Measurements from ENCODE around the gene DHPS. TPM values are rescaled to one million over a fixed set of nuclear protein-coding genes. Genes with fewer than 3 reads are reported as not detected.

The DHPS gene
- total and polyA plus RNA-seq, 2 of the 13 experiments (the other 11 are each of a cell fraction or from before 2014, with no cell fraction given), result 43.3 to 84.3 TPM

DNA sequence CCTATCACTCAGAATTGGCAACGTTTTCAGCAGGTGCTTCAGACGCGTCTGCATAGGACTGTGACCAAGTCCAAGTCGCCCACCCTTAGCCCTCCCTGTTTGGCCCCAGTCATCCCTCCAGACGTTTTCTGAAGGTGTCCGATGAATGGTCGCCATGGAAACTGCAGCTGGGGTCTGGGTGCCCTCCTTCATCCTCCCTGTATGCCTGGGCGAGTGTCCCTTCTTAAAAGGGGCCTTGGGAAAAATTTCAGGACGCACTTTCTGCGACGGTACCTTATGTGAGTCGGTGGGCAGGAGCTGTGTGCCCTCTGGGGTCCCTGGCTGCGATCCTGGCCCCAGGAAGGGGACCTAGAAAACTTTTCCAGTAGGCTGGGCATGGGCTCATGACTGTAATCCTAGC, 40.2 kb downstream of the DHPS start:
- no peaks in the 10 kb centered on the region for H3K36me3 ChIP-seq (replicated peaks in 1 of 2; ENCODE audit: control insufficient read depth in 1 of 2, insufficient read depth in 2 of 2, low read length in 2 of 2)
- in situ Hi-C loops (cut with HindIII; ENCODE audit: extremely low pct_ligation_motif_present, low pct_unique_long_range_greater_than_20kb) (no loop called here), intact Hi-C loops (cut with micrococcal nuclease; ENCODE audit: unreplicated experiment) (no loop called here)
- FAIRE-seq (no peak), ATAC-seq (no peak), DNase-seq (ENCODE audit: low spot score) (no peak)
- WGBS (ENCODE audit: low lambda C conversion rate), result 63% methylated on average over 8 of the region's 13 CpGs
- no peak overlapping the region for H3K9ac ChIP-seq (ENCODE audit: insufficient read depth, low read depth, low read length)
- TF ChIP-seq, protein P1, sequence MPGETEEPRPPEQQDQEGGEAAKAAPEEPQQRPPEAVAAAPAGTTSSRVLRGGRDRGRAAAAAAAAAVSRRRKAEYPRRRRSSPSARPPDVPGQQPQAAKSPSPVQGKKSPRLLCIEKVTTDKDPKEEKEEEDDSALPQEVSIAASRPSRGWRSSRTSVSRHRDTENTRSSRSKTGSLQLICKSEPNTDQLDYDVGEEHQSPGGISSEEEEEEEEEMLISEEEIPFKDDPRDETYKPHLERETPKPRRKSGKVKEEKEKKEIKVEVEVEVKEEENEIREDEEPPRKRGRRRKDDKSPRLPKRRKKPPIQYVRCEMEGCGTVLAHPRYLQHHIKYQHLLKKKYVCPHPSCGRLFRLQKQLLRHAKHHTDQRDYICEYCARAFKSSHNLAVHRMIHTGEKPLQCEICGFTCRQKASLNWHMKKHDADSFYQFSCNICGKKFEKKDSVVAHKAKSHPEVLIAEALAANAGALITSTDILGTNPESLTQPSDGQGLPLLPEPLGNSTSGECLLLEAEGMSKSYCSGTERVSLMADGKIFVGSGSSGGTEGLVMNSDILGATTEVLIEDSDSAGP (CRISPR knock-in tag; IDR thresholded peaks at IDR 0.05; ENCODE audit: borderline replicate concordance), result no peak
- TF ChIP-seq STAG1 (CRISPR knock-in tag; IDR thresholded peaks at IDR 0.05) (no peak), PAX8 (CRISPR knock-in tag; IDR thresholded peaks at IDR 0.05; ENCODE audit: borderline replicate concordance) (no peak)
- H3K9me3 ChIP-seq (ENCODE audit: low read length), result no peaks in the 10 kb centered on the region
- H3K27me3 ChIP-seq (ENCODE audit: control insufficient read depth in 1 of 2, insufficient read depth in 2 of 2, low read length in 2 of 2), result no peaks in the 10 kb centered on the region
- no TSS peak for BruUV-seq (replicated peaks)
- H3K4me2 ChIP-seq (ENCODE audit: low read depth, low read length), result no peak overlapping the region
- no peak overlapping the region for H2AFZ ChIP-seq (ENCODE audit: low read length)
- ChIA-PET POLR2A (no interaction called here), CTCF (ENCODE audit: low intra/inter-chr PET ratio, low total read pairs) (no interaction called here)
- H3K4me1 ChIP-seq (ENCODE audit: insufficient read depth, low read length), result peaks cover 11% of the 10 kb centered on the region; the same call in 1 of the 2 replicates
- H3K27ac ChIP-seq (ENCODE audit: extremely low read length, insufficient read depth, low read length), result no peak overlapping the region
- no peak overlapping the region for H3K4me3 ChIP-seq (replicated peaks in 1 of 3; ENCODE audit: insufficient read depth in 1 of 3, low read depth in 2 of 3, low read length in 3 of 3)
- H4K20me1 ChIP-seq (ENCODE audit: insufficient read depth, low read length), result no peaks in the 10 kb centered on the region
- no peaks in the 10 kb centered on the region for H3K79me2 ChIP-seq (ENCODE audit: insufficient read depth, low read length)

DNA sequence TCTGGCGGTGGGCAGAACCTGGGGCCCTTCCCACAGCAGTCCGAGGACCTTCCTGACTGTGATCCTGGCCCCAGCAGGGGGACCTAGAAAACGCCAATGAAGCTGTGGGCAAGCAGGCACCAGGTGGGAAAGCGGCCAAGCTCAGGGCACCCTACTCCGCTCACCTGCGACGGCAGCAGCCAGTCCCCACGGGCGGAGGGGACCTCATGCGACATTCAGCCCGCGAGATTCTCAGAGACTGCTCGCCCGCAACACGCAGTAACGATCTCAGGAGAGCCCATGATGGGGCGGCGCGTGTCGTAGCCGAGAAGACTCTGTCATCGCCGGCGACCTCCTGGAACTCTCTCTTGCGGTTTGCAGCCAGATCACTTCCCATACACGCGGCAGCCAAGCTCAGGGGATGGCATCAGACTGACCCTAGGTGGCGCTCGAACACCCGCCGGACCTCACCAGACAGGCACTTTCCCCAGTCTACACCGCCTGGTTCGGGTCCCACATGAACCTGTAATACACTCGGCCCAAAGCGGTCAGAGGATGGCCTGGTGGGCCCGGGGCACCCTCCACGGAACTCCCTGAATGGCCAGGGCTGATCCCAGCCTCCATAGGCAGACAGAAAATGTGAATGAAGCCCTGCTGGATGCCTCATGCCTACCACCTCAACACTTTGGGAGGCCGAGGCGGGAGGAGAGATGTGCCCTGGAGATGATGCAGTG, 41.6 kb downstream of the DHPS start:
- peak; percentile 72 for FAIRE-seq
- TSS peak; percentile 55 for BruUV-seq (replicated peaks)
- intact Hi-C loops (cut with micrococcal nuclease; ENCODE audit: unreplicated experiment) (no loop called here), in situ Hi-C loops (cut with HindIII; ENCODE audit: extremely low pct_ligation_motif_present, low pct_unique_long_range_greater_than_20kb) (no loop called here)
- H3K4me3 ChIP-seq (replicated peaks in 1 of 3; ENCODE audit: insufficient read depth in 1 of 3, low read depth in 2 of 3, low read length in 3 of 3), result peak overlapping the region in 2 of 3 experiments; percentile 42 to 46; a peak in 5 of 6 replicates
- peak overlapping the region; percentile 59 for H3K9ac ChIP-seq (ENCODE audit: insufficient read depth, low read depth, low read length)
- H3K79me2 ChIP-seq (ENCODE audit: insufficient read depth, low read length), result no peaks in the 10 kb centered on the region
- no peaks in the 10 kb centered on the region for H3K36me3 ChIP-seq (replicated peaks in 1 of 2; ENCODE audit: control insufficient read depth in 1 of 2, insufficient read depth in 2 of 2, low read length in 2 of 2)
- POLR2A ChIA-PET, result interaction anchor here (1.0 to 1.3 kb wide), 2 partner anchors 29 kb away, joined by 5 to 10 read pairs; partner anchors contain the start of genes ZNF490 and ZNF791
- peak; percentile 67 for DNase-seq (ENCODE audit: low spot score)
- H3K9me3 ChIP-seq (ENCODE audit: low read length), result no peaks in the 10 kb centered on the region
- ATAC-seq, result peak; percentile 93
- H2AFZ ChIP-seq (ENCODE audit: low read length), result peak overlapping the region; percentile 59
- WGBS (ENCODE audit: low lambda C conversion rate), result 43% methylated on average over 29 of the region's 39 CpGs
- H4K20me1 ChIP-seq (ENCODE audit: insufficient read depth, low read length), result no peaks in the 10 kb centered on the region
- no peaks in the 10 kb centered on the region for H3K27me3 ChIP-seq (ENCODE audit: control insufficient read depth in 1 of 2, insufficient read depth in 2 of 2, low read length in 2 of 2)
- peak overlapping the region; percentile 69 for H3K4me2 ChIP-seq (ENCODE audit: low read depth, low read length)
- peak overlapping the region; percentile 9 for H3K27ac ChIP-seq (ENCODE audit: extremely low read length, insufficient read depth, low read length)
- H3K4me1 ChIP-seq (ENCODE audit: insufficient read depth, low read length), result peaks cover 11% of the 10 kb centered on the region; the same call in 1 of the 2 replicates
- CTCF ChIA-PET (ENCODE audit: low intra/inter-chr PET ratio, low total read pairs), result interaction anchor here (1.1 to 1.4 kb wide), 2 partner anchors 32 to 76 kb away, joined by 3 to 5 read pairs; no protein-coding TSS in a partner anchor
- no peak for TF ChIP-seq ZNF746 (CRISPR knock-in tag; IDR thresholded peaks at IDR 0.05)
- no peak for TF ChIP-seq KLF12 (CRISPR knock-in tag; IDR thresholded peaks at IDR 0.05; ENCODE audit: borderline replicate concordance)
- TF ChIP-seq, protein P2, sequence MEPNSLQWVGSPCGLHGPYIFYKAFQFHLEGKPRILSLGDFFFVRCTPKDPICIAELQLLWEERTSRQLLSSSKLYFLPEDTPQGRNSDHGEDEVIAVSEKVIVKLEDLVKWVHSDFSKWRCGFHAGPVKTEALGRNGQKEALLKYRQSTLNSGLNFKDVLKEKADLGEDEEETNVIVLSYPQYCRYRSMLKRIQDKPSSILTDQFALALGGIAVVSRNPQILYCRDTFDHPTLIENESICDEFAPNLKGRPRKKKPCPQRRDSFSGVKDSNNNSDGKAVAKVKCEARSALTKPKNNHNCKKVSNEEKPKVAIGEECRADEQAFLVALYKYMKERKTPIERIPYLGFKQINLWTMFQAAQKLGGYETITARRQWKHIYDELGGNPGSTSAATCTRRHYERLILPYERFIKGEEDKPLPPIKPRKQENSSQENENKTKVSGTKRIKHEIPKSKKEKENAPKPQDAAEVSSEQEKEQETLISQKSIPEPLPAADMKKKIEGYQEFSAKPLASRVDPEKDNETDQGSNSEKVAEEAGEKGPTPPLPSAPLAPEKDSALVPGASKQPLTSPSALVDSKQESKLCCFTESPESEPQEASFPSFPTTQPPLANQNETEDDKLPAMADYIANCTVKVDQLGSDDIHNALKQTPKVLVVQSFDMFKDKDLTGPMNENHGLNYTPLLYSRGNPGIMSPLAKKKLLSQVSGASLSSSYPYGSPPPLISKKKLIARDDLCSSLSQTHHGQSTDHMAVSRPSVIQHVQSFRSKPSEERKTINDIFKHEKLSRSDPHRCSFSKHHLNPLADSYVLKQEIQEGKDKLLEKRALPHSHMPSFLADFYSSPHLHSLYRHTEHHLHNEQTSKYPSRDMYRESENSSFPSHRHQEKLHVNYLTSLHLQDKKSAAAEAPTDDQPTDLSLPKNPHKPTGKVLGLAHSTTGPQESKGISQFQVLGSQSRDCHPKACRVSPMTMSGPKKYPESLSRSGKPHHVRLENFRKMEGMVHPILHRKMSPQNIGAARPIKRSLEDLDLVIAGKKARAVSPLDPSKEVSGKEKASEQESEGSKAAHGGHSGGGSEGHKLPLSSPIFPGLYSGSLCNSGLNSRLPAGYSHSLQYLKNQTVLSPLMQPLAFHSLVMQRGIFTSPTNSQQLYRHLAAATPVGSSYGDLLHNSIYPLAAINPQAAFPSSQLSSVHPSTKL (CRISPR knock-in tag; IDR thresholded peaks at IDR 0.05), result peak; percentile 11; the same call in 1 of the 2 replicates
- peak; percentile 17; the same call in 1 of the 2 replicates for TF ChIP-seq ZNF256 (CRISPR knock-in tag; conservative IDR thresholded peaks at IDR 0.05)
- TF ChIP-seq, protein P3, sequence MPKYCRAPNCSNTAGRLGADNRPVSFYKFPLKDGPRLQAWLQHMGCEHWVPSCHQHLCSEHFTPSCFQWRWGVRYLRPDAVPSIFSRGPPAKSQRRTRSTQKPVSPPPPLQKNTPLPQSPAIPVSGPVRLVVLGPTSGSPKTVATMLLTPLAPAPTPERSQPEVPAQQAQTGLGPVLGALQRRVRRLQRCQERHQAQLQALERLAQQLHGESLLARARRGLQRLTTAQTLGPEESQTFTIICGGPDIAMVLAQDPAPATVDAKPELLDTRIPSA (CRISPR knock-in tag; IDR thresholded peaks at IDR 0.05; ENCODE audit: borderline replicate concordance), result no peak
- no peak for TF ChIP-seq WIZ (CRISPR knock-in tag; IDR thresholded peaks at IDR 0.05)
- no peak for TF ChIP-seq ZEB1 (IDR thresholded peaks at IDR 0.05; ENCODE audit: insufficient replicate concordance, low read depth)
- 0 out of 2 replicates have a peak, but pooled peaks have one; percentile 38 for TF ChIP-seq MXD4 (CRISPR knock-in tag; IDR thresholded peaks at IDR 0.05)
